Fibroblast of skin of right biceps (primary cell): ENCODE results near the gene DHDDS.

ENCODE experiments used
- DNase-seq: peaks from one replicate; pipeline ENCODE4 v3.0.0-alpha.2; 2013

Gene DHDDS

DNA sequence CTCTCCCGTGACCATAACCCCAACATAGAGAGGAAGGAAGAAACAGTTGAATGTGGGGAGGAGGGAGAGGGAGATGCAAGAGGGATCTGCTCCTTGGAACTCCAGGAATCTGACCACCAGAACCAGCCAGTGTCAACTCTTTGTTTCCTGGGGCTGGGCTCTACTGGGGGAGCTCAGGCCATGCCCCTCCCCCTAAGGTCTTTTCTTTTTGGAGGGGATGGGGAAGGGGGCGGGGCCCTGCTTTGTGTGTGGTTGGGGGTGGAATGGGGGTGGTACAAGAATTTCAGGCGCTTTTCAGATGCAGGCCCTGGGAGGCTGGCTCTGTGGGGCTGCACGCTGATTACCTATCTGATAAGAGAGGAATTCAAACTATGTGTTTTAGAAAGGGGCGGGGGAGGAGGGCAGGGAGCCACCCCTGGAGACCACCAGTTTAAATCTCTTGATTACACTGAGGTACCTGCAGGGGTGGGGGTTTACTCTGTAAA lies 13.2 kb upstream of the DHDDS start:
- peak; percentile 35 for DNase-seq

DNA sequence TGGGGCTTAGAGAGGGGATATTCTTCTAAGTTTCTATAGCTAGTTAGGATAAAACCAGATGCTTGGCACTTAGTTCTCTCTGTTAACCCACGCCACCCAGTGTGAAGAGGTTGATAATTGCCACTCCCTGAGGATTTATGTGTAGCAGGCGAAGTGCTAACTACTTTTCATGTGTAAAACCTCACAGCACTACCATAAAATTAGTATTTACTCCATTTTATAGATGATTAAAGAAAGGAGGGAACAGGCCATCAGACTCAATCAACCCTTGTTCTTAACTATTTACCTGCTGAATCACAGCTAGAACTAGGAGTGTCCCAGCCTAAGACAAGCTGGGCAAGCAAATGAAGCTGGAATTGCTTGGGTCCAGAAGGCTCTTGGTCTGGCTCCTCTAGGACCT lies 12.6 kb upstream of the DHDDS start:
- DNase-seq, result no peak

DNA sequence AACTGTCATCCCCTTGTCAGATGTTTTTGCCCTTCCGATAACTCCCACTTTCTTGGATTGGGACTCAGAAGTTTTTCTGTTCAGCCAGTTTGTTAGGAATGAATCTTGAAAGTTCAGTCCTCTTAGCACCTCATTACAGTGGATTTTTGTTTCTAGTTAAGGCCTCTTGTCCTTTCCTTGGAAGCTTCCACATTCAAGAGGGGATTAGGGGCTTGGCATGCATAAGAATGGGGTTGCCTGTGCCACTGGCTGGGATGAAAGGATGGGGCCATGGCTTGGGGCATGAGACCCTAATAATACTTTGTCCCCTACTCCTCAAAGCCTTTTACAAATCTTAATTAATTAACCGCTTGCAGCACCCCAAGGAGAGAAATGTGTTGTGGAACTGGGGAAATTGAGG lies 2.4 kb upstream of the DHDDS start:
- DNase-seq, result no peak

GRCh38 chr1:26432793-26433192 lies 672 bp downstream of the DHDDS start:
- DNase-seq, result no peak

DNA sequence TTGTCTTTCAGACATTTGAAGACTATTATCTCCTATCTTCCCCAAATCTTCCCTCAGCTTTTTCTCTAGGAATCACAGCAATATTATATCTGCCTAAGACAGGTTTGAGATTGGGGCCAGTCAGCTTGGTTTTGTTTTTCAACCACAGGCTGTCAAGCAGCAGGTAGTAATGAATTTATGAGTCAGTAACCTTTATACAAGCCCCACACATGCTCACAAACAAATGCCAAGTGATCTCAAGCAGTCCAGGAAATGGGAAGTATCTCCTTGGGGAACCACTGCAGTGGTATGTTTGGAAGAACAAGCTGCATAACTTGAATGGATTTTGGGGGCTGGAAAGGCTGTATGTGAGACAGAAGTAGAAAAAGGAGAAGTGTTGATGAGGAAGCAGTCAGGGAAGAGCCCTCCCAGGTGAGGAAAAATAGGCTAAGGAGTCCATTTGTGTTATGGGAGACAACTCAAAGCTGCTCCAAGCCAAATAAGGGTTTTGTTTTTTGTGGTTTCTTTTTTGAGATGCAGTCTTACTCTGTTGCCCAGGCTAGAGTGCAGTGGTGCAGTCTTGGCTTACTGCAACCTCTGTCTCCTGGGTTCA lies 2.1 kb downstream of the DHDDS start:
- DNase-seq, result no peak

DNA sequence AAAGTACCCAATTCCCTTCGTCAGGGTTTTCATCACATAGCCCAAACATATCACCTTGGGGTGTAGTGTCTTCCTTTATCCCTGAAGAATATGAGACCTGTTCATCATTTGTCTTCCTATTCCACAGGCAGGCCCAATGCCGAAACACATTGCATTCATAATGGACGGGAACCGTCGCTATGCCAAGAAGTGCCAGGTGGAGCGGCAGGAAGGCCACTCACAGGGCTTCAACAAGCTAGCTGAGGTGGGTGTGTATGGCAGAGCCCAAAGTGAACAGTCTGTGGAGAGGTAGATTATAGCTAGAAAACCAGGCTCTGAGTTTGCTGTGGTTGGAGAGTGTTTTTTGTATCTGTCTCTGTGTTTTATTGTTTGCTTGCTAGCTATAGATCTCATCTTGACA lies 5.9 kb downstream of the DHDDS start:
- DNase-seq, result no peak

GRCh38 chr1:26440259-26440658 lies 8.1 kb downstream of the DHDDS start:
- no peak for DNase-seq

DNA sequence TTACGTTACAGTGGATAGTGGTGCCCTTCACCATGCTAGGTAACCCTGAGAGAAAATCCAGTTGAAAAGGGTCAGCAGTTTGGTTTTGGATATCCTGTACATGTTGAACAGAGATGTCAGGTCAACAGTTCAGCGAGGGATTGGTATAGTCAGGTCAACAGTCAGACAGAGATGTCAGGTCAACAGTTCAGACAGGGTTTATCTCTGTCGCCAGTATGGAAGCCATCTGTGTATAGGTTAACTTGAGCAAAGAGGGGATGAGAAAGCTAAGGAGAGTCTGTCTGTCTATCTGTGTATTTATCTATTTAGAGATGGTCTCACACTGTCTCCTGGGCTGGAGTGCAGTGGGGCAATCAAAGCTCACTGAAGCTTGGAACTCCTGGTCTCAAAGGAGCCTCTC lies 17.7 kb downstream of the DHDDS start:
- DNase-seq, result no peak

- DNase-seq, result no peak
Measured at GRCh38 chr1:26450908-26451307, 18.8 kb downstream of the DHDDS start.

GRCh38 chr1:26452459-26453183 lies 20.5 kb downstream of the DHDDS start:
- no peak for DNase-seq

DNA sequence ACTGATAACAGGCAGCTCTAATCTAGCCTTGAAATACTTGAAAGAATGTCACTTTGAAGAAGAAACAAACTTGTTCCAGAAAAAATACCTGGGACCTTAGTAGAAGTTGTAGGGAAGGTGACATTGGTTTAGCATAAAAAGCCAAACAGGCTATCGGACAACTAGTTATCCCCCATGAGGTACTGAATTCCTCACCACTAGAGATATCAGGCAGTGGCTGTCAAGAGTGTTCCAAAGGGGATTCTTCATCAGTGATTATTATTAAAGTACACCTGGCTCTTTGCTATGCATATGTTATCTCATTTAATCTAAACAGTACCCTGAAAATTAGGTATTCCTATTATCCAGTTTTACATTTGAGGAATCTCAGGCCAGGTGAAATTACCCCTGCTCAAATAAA lies 27.0 kb downstream of the DHDDS start:
- DNase-seq, result no peak

DNA sequence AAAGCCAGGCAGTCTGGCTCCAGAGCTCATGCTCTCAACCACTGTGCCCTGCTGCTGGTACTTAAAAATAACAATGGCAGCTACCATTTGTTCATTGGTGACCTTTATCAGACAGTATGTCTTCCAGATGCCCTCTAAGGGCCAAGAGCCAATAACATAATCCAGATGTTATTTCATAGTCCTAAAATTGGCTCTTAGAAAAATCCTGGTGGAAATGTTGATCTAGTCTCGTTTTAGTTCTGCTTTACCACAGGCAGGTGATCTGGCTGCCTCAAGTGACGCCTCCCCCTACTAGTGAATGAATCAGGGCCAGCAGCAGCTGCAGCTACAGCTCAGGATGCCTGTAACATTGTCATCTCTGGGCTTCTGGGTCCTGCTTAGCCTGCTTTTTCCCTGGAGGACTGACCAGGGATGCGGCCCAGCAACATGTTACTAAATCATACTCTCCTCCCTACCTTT lies 27.5 kb downstream of the DHDDS start:
- no peak for DNase-seq

- DNase-seq, result no peak
Measured at GRCh38 chr1:26468911-26469310, 36.8 kb downstream of the DHDDS start.

GRCh38 chr1:26469558-26469957 lies 37.4 kb downstream of the DHDDS start:
- DNase-seq, result no peak

DNA sequence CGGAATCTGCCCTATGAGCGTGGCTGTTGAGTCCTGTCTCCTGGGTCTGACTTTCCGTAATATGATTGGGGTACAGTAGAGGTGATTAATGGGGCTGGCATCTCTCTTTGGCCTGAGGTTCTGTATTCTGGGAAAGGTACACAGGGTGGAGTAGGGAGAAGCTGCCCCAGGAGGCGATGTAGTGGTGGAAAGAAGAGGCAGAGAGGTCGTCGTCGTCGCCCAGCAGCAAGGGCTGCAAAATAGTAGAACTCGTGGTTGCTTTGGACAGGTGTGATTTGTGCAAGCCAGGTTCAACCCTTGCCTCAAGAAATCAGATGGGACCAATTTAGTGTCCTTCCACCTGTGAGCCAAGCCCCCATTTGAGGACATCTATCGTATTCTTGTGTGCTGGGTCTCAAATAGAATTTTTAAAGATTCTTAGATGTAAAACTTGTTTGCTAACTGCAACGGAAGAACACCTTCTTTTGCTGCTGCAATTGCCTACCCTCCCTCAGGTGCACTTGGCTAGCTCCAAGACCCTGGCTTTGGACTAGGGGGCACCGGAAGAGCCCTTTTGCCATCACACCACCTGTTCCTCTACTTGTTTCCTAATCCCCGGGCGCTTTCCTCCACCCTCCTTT lies 38.9 kb downstream of the DHDDS start:
- no peak for DNase-seq

DNA sequence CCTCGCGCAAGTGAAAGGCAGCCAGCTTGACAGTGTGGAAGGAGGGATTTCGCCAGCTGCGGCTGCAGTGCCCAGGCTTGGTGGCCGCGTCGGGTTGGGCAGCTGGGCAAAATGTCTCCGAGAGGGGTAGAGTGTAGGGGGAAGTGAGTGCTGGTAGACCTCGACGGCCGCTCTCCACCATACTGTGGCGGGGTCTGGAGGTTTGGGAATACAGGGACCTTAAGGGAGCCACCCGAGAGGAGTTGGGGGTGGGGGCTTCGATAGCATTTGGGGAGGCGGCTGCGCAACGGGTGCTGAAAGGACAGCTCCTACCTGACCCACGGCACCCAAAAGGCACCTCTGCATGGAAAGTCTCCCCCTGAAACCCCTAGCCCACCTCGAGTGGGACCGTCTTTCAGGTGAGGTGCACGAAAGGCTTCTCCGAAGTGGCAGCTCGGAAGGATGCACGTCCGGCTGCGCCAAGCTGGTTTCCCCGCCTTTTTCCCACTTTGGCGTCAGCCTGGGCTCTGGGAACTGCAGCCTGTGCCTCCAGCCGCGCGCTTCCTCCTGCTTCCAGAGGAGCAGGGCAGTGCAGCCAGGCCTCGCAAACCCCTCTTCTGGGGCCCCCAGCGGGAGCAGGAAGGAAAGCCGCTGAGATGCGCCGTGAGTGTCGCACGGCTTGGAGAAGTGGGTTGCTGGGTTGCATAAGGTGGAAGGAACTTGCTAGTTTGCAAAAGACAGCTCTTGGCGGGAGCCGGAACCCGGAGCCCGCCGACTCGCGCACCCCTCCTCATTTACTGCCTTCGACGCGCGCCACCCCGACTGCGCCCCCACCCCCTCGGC lies 39.6 kb downstream of the DHDDS start:
- DNase-seq, result peak; percentile 84

GRCh38 chr1:26472320-26472900 lies 40.3 kb downstream of the DHDDS start, which contains the start of gene HMGN2:
HMGN2 (plus strand) TSS chr1:26472440; CDS start chr1:26472613, 173 bp downstream.
- DNase-seq, result peak; percentile 94

DNA sequence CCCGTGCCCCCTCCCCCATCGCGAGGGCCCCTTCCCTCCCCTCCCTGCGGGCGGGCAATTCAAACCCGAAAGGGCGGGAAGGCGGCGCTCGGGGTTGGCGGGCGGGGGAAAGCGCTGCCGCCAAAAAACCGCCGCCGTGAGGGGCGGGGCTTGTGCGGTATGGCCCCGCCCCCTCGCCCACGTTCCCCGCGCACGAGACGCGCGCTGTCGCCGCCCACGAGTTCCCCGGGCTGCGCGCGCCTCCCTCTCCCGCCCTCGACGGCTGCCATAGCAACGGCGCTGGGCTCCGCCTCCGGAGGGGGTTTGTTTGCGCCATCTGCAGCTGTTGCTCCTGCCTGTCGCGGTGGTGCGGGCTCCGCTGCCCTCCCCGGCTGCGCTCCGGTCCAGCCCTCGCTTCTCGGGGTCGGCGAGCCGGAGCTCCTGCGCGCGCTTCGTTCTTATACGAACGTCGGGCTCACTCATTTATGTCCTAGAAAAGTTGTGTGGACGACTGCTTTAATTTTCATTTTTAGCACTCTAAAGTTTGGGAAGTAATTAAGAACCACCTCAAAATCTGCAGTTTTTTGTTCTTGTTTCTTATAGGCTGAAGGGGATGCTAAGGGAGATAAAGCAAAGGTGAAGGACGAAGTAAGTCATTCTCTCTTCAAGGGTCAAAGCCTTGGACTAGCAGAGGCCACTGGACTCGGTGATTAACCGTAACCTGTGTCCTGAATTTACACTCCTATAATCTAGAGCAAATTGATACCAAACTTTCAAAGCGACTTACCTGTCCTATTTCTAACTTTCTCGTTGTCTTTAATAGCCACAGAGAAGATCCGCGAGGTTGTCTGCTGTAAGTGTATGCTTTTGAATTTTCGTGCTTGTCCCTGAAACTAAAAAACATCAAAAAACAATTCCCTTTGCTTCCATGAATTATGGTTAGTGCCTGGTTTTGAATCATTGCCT lies 41.1 kb downstream of the DHDDS start:
- peak; percentile 93 for DNase-seq

DNA sequence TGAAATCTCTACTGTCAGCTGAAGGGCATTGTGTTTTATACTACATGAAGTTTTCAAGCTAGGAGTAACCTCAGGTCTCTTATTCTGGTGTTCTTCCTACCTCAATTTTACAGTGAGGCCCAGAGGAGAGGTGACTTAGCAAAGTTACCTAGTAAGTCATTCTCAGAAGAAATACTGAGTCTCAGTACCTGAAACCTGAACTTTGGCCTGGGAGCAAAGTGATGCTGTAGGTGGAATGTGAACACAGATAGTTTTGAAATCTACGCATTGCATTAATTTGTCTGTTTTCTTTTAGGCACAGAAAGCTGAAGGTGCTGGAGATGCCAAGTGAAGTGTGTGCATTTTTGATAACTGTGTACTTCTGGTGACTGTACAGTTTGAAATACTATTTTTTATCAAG lies 42.7 kb downstream of the DHDDS start:
- no peak for DNase-seq

DNA sequence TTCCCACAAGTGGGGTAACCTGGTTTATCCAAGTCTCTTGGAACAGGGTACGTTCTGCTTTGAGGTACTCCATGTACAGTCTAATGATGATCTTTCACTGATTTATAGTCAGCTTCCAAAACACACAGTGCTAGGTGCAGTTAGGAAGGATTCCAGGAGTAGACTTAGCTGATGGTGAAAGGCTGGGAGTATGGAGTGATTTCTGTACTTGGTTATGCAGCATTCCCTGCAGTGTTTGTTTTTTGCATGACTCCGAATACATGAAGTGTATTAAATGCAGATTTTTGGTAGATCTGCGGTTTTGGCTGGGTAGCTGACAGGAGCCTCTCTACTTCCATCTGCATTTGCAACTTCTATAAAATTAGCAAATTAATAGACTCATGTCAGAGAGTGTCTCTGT lies 43.9 kb downstream of the DHDDS start:
- no peak for DNase-seq

GRCh38 chr1:26476958-26477357 lies 44.8 kb downstream of the DHDDS start:
- no peak for DNase-seq
